GM21737 (cell line): Measurements from ENCODE around the gene VPS26C.
A peak's percentile ranks its signal among the peaks of the same experiment; 100 is the strongest.
"Not testable (repeated sequence)": the region's sequence is repeated elsewhere in the genome, so short reads cannot be mapped to it uniquely, and the experiment has no call there.

Experiments used
- ATAC-seq: cut with Tn5 transposase; IDR thresholded peaks from one replicate; pipeline ENCODE4 v1.9.1; 2021; ENCODE audit warnings: mild to moderate bottlenecking, moderate library complexity; ENCODE audit not compliant: unreplicated experiment

VPS26C gene

GRCh38 chr21:37267269-37268185, at the start of gene VPS26C:
Gene VPS26C, minus strand, starts transcription at chr21:37267334. Its CDS starts 40 bp downstream, at chr21:37267294.
- ATAC-seq = peak; percentile 93

- ATAC-seq = not testable (repeated sequence)
These were observed 48.9 kb upstream of the VPS26C start for GRCh38 chr21:37316072-37316471.

DNA sequence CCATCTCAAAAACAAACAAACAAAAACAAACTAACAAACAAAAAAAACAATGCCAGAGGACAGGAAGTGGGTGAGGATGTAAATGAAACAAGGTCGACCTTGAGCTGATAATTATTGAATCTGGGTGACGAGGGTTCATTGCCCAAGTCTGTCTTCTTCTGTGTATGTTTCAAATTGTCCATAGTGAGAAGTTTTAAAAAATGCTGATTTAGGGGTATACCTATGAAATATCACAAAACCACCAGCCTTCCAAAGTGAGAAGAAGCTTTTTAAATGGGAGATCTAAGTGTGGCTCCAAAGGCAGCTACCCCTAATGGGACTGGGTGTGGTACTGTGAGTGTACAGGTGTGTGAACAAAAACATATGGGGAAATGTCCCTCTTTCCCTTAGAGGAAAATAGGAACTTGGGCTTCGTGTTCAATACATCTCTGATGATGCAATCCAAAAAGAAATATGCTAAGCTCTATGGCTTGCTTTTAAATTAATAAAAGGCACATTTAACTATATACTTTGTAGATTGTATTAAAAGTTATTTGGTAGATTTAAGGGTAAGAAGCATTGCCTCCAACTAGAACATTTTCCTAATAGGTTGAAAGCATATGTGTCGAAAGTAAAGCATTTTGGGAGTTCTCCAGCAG, 33.1 kb upstream of the VPS26C start:
- ATAC-seq = no peak

DNA sequence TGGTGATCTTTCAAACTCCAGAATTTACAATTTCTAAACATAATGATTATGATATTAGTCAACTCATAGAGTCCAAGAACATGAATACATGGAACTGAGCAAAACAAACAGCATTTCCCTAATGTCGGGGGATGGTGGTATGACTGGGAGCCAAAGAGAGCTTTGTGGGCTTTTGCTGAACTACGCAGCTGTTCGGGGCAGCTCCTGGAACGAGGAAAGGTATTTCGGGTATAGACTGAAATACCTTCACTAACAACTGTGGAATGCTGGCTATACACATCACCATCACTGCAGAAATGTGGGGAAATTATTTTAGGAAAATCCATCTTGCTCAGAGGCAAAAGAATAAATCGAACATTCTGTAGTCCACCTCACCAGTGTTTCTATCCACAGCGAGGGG, 30.2 kb upstream of the VPS26C start:
- no peak for ATAC-seq

GRCh38 chr21:37294679-37295078, 27.5 kb upstream of the VPS26C start:
- ATAC-seq = no peak

DNA sequence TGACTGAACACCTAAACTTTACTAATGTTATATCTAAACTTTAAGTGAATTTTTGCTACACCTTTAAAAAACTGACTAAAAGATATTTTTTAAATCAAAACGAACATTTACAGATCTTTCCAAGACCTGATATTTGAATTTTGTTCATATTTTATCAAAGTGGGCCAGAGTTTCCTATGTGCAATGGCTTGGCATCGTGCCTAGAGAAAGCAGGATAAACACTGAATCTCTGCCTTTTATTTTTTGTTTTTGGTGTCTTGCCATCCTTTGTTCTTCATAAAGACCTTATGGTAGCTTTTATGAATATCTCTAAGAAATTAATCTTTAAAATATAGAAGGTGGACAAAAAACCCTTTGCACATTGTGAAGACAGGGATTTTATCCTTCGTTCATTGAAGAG, 25.8 kb upstream of the VPS26C start:
- no peak for ATAC-seq

DNA sequence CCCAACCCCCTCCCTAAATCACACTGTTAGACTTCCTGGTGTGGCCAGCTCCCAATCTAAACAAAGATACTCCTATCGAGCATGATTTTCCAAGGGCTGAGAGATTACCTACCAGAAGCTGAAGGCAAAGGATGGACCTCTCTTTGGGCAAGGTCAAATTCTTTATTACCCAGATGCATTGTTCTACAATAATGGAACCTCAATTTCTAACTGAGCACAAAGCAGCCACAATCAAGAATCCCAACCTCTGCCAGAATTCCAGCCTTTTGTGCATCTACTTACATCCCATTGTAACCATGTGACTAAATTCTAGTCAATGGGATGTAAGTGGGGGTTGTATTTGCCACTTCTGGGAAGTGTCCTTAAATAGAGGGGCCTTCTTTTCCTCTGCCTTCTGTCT, 24.9 kb upstream of the VPS26C start:
- ATAC-seq = no peak

GRCh38 chr21:37283191-37283710, 16.1 kb upstream of the VPS26C start:
- ATAC-seq = not testable (repeated sequence)

- ATAC-seq = not testable (repeated sequence)
These were observed 15.5 kb upstream of the VPS26C start for GRCh38 chr21:37282602-37283001.

GRCh38 chr21:37281993-37282392, 14.9 kb upstream of the VPS26C start:
- ATAC-seq = no peak

GRCh38 chr21:37281579-37281978, 14.4 kb upstream of the VPS26C start:
- no peak for ATAC-seq

- ATAC-seq = not testable (repeated sequence)
These were observed 12.1 kb upstream of the VPS26C start for GRCh38 chr21:37279271-37279670.

GRCh38 chr21:37278199-37278598, 11.1 kb upstream of the VPS26C start:
- ATAC-seq = no peak

- no peak for ATAC-seq
These were observed 9.2 kb upstream of the VPS26C start for GRCh38 chr21:37276377-37276776.

DNA sequence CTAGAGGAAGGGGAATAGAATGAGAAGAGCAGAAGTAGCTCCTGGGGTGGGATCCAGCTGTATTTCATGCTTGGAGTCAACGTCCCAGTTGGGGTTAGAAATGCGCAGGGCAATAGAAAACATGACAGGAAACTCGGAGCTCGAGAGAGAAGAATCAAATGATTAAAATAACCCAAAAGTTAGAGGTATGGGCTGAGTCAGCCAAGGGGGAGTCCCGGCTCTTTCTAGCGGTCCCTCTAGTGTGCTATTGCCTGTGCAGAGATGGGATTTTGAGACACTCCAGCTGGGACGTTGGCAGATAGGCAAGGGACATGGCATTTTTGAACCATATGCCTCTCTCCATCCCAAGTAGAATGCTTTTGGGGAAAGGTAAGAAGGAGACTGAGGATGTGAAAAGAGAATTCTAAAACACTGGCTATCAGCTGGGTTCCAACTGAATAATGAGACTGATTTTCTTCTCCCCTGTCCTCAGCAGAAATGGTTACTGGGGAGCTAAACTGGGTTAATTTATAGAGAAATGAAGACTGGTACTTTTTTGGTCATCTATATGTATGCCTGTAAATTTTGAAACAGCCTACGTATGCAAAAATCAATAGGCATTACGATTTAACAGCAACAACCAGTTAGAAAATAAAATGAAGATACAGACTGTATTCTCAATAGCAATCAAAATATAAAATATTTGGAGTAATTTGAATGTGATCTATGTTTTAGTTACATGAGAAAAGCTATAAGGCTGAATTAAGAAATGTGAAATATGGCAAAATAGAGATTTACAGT, 7.0 kb upstream of the VPS26C start:
- ATAC-seq = no peak

DNA sequence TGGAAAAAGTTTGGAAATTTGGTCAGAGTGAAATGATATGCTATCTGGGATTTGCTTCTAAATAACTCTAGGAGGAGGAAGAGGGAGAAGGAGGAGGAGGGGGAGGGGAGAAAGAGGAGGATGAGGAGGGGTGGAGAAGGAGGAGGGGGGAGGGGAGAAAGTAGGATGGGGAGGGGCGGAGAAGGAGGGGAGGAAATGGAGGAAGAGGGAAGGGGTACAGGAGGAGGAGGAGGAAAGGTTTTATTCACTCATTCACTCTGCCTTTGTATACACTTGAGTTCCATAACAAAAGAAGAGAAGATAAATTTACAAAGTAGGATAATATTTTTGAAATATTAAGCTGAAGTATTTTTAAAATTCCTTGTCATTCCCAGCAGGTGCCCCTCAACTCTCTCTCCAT, 6.3 kb upstream of the VPS26C start:
- ATAC-seq = no peak

DNA sequence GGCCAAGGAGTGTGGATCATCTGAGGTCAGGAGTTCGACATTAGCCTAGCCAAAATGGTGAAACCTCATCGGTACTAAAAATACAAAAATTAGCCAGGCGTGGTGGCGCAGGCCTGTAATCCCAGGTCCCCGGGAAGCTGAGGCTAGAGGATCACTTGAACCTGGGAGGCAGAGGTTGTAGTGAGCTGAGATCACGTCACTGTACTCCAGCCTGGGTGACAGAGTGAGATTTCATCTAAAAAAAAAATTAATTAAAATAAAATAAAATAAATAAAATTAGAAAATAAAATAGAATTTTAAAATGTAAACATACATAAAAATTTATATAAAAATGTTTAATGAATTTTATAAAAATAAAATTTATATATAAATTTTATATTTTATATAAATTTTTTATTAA, 5.8 kb upstream of the VPS26C start:
- ATAC-seq = no peak

GRCh38 chr21:37270576-37271365, 3.6 kb upstream of the VPS26C start:
- no peak for ATAC-seq

- ATAC-seq = no peak
These were observed 2.3 kb upstream of the VPS26C start for GRCh38 chr21:37269481-37269880.

- no peak for ATAC-seq
These were observed 1.0 kb upstream of the VPS26C start for GRCh38 chr21:37268186-37268503.
